Measurements from ENCODE around the gene HOXD13.

GRCh38 chr2:176137252-176137580 is 44.7 kb downstream of the HOXD13 start:
- TF ChIP-seq CTCF (IDR thresholded peaks at IDR 0.05; ENCODE audit: borderline replicate concordance, extremely low read depth, low read length, poor library complexity, severe bottlenecking) (no peak), EZH2 (IDR thresholded peaks at IDR 0.05; ENCODE audit: borderline replicate concordance, low read depth, low read length, severe bottlenecking) (no peak)

All from DND-41 (cell line).